ENCODE measurements around the gene KCNJ3. TPM values are rescaled to one million over a fixed set of nuclear protein-coding genes. Genes with fewer than 3 reads are reported as not detected.

Gene KCNJ3
- total and polyA plus RNA-seq, 4 donors = 0.01 to 0.31 (median 0.05) TPM

DNA sequence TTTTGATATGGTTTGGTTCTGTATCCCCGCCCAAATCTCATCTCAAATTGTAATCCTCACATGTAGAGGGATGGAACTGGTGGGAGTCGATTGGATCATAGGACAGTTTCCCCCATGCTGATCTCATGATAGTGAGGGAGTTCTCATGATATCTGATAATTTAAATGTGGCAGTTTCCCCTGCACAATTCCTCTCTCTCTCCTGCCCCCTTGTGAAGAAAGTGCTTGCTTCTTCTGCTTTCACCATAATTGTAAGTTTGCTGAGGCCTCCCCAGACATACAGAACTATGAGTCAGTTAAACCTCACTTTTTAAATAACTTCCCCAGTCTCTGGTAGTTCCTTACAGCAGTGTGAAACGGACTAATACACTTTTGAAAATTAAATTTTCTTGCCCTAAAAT lies 12.3 kb upstream of the KCNJ3 start:
- Histone ChIP-seq H3K27ac (ENCODE audit: low read depth in 1 of 2, low read length in 1 of 2) (no peak overlapping the region), H3K9ac (ENCODE audit: insufficient read depth in 1 of 2, low read length in 2 of 2) (no peak overlapping the region), H3K4me3 (no peak overlapping the region), H3K36me3 (ENCODE audit: control insufficient read depth in 4 of 4, insufficient read depth in 4 of 4, low read length in 4 of 4) (no peaks in the 10 kb centered on the region), H3K4me1 (ENCODE audit: control insufficient read depth in 5 of 5, insufficient read depth in 5 of 5, low read length in 5 of 5) (no peaks in the 10 kb centered on the region), H3K27me3 (ENCODE audit: control insufficient read depth in 3 of 3, insufficient read depth in 3 of 3, low read length in 2 of 3) (no peaks in the 10 kb centered on the region), H3K9me3 (ENCODE audit: control insufficient read depth in 4 of 4, insufficient read depth in 3 of 4, low read length in 3 of 4) (peaks cover 0 to 2% (median 0%) of the 10 kb centered on the region in 4 donors)
- DNase-seq (no peak), ATAC-seq (ENCODE audit: insufficient read depth, low FRiP score) (no peak)
- TF ChIP-seq, protein P1, sequence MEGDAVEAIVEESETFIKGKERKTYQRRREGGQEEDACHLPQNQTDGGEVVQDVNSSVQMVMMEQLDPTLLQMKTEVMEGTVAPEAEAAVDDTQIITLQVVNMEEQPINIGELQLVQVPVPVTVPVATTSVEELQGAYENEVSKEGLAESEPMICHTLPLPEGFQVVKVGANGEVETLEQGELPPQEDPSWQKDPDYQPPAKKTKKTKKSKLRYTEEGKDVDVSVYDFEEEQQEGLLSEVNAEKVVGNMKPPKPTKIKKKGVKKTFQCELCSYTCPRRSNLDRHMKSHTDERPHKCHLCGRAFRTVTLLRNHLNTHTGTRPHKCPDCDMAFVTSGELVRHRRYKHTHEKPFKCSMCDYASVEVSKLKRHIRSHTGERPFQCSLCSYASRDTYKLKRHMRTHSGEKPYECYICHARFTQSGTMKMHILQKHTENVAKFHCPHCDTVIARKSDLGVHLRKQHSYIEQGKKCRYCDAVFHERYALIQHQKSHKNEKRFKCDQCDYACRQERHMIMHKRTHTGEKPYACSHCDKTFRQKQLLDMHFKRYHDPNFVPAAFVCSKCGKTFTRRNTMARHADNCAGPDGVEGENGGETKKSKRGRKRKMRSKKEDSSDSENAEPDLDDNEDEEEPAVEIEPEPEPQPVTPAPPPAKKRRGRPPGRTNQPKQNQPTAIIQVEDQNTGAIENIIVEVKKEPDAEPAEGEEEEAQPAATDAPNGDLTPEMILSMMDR (IDR thresholded peaks at IDR 0.05; ENCODE audit: control extremely low read depth, extremely low read depth) = no peak
- 75 to 84% methylated on average over 3 of the region's 3 CpGs for WGBS, 2 donors

DNA sequence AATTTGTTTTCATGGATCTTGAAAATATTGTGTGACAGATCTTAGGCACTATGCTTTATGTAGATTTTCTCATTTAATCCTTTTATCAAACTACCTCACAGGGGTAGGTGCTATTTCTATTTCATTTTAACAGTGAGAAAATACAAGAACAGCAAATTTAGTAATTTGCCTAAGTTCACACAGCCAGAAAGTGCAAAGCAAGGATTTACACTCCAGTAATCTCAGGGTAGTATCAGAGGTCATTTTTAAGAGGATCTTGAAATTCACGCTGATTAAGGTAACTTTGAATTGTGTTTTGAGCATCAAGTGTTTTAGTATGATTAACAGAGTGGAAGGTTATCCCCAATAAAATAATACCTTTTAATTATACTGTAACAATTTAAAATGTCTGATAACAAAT lies 10.1 kb upstream of the KCNJ3 start:
- 79 to 84% methylated on average over 1 of the region's 1 CpG for WGBS, 2 donors
- peaks cover 0 to 2% (median 0%) of the 10 kb centered on the region in 4 donors for H3K9me3 ChIP-seq (ENCODE audit: control insufficient read depth in 4 of 4, insufficient read depth in 3 of 4, low read length in 3 of 4)
- no peak overlapping the region for H3K9ac ChIP-seq (ENCODE audit: insufficient read depth in 1 of 2, low read length in 2 of 2)
- H3K27me3 ChIP-seq (ENCODE audit: control insufficient read depth in 3 of 3, insufficient read depth in 3 of 3, low read length in 2 of 3) = no peaks in the 10 kb centered on the region
- ATAC-seq (ENCODE audit: insufficient read depth, low FRiP score) (no peak), DNase-seq (no peak)
- no peak overlapping the region for H3K27ac ChIP-seq (ENCODE audit: low read depth in 1 of 2, low read length in 1 of 2)
- TF ChIP-seq, protein P1 (IDR thresholded peaks at IDR 0.05; ENCODE audit: control extremely low read depth, extremely low read depth) = no peak
- peaks cover 0 to 5% (median 0%) of the 10 kb centered on the region in 5 donors for H3K4me1 ChIP-seq (ENCODE audit: control insufficient read depth in 5 of 5, insufficient read depth in 5 of 5, low read length in 5 of 5)
- H3K4me3 ChIP-seq = no peak overlapping the region
- no peaks in the 10 kb centered on the region for H3K36me3 ChIP-seq (ENCODE audit: control insufficient read depth in 4 of 4, insufficient read depth in 4 of 4, low read length in 4 of 4)

DNA sequence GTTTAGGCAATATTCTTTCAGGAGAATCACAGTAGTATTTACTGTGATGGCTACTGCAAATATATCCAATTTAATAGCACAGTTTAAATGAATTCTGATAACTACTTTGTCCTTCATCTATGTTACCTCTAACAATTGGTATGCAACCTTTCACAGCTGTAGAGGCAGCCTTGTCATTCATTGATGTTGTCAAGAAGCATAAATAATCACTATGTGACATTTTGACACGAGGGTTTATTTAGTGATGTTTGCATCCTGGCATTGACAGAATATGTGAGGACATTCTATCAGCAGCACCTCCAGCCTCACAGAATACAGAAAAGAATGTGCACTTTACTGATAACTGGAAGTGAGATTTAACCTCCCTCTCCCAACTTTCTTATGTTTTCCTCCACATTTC lies 9.3 kb upstream of the KCNJ3 start:
- WGBS, 2 donors = 38 to 75% methylated on average over 1 of the region's 1 CpG
- Histone ChIP-seq H3K27me3 (ENCODE audit: control insufficient read depth in 3 of 3, insufficient read depth in 3 of 3, low read length in 2 of 3) (no peaks in the 10 kb centered on the region), H3K36me3 (ENCODE audit: control insufficient read depth in 4 of 4, insufficient read depth in 4 of 4, low read length in 4 of 4) (no peaks in the 10 kb centered on the region), H3K4me3 (no peak overlapping the region), H3K27ac (ENCODE audit: low read depth in 1 of 2, low read length in 1 of 2) (no peak overlapping the region), H3K9me3 (ENCODE audit: control insufficient read depth in 4 of 4, insufficient read depth in 3 of 4, low read length in 3 of 4) (peaks cover 0 to 2% (median 0%) of the 10 kb centered on the region in 4 donors), H3K9ac (ENCODE audit: insufficient read depth in 1 of 2, low read length in 2 of 2) (no peak overlapping the region), H3K4me1 (ENCODE audit: control insufficient read depth in 5 of 5, insufficient read depth in 5 of 5, low read length in 5 of 5) (peaks cover 0 to 8% (median 0%) of the 10 kb centered on the region in 5 donors)
- TF ChIP-seq, protein P1 (IDR thresholded peaks at IDR 0.05; ENCODE audit: control extremely low read depth, extremely low read depth) = no peak
- no peak for ATAC-seq (ENCODE audit: insufficient read depth, low FRiP score)
- DNase-seq = no peak

DNA sequence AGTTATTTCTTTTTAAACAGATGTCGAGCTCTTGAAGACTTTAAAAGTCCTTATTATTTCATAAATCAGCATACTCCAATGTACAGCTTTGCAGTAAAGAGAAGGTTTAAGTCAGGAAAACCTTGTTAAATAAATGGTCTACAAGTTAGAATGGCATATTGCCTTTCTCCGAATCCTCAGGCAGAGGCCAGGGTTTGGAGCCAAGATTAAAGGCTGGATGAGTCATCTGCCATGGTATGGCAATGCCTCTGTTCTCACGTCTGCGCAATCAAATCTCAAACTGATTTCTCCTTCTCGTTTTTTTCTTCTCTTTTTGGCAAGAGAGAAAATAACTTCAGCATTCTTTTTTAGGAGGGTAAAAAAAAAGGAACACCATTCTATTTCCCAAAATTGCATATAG lies 5.6 kb upstream of the KCNJ3 start:
- TF ChIP-seq, protein P1 (IDR thresholded peaks at IDR 0.05; ENCODE audit: control extremely low read depth, extremely low read depth) = no peak
- H3K9me3 ChIP-seq (ENCODE audit: control insufficient read depth in 4 of 4, insufficient read depth in 3 of 4, low read length in 3 of 4) = peaks cover 0 to 2% (median 0%) of the 10 kb centered on the region in 4 donors

More for the DNA sequence above, 5.6 kb upstream of the KCNJ3 start:
- 59 to 69% methylated on average over 5 of the region's 5 CpGs for WGBS, 2 donors
- Histone ChIP-seq H3K9ac (ENCODE audit: insufficient read depth in 1 of 2, low read length in 2 of 2) (no peak overlapping the region), H3K4me1 (ENCODE audit: control insufficient read depth in 5 of 5, insufficient read depth in 5 of 5, low read length in 5 of 5) (peaks cover 0 to 17% (median 0%) of the 10 kb centered on the region in 5 donors), H3K4me3 (no peak overlapping the region), H3K36me3 (ENCODE audit: control insufficient read depth in 4 of 4, insufficient read depth in 4 of 4, low read length in 4 of 4) (no peaks in the 10 kb centered on the region), H3K27ac (ENCODE audit: low read depth in 1 of 2, low read length in 1 of 2) (no peak overlapping the region), H3K27me3 (ENCODE audit: control insufficient read depth in 3 of 3, insufficient read depth in 3 of 3, low read length in 2 of 3) (peaks cover 0 to 15% (median 3%) of the 10 kb centered on the region in 3 donors)
- no peak for DNase-seq
- no peak for ATAC-seq (ENCODE audit: insufficient read depth, low FRiP score)

All from lung (tissue), 12 donors.